HUES6 (cell line): ENCODE data around the gene TENM4.

Experiments used
- H3K27ac ChIP-seq: 2 replicates; pipeline ENCODE4 v1.7.0; 2013; ENCODE audit warnings: low read depth, mild to moderate bottlenecking, low read length, inconsistent platforms
- H3K27me3 ChIP-seq: 2 replicates; pipeline ENCODE4 v1.6.1; 2013; ENCODE audit warnings: low read length; ENCODE audit not compliant: control insufficient read depth, insufficient read depth
- H3K36me3 ChIP-seq: 2 replicates; pipeline ENCODE4 v1.6.1; 2013; ENCODE audit warnings: low read length; ENCODE audit not compliant: control insufficient read depth, insufficient read depth
- H3K4me1 ChIP-seq: 2 replicates; pipeline ENCODE4 v1.6.1; 2013; ENCODE audit warnings: low read length; ENCODE audit not compliant: control insufficient read depth, insufficient read depth
- H3K4me3 ChIP-seq: 2 replicates; pipeline ENCODE4 v1.5.1; 2013; ENCODE audit warnings: low read depth, low read length
- H3K9ac ChIP-seq: one replicate; pipeline ENCODE4 v1.6.1; 2013; ENCODE audit warnings: mild to moderate bottlenecking, low read length
- H3K9me3 ChIP-seq: 2 replicates; pipeline ENCODE4 v1.6.1; 2013; ENCODE audit warnings: low read depth, low read length; ENCODE audit not compliant: control insufficient read depth, insufficient read depth

The TENM4 gene

GRCh38 chr11:79418241-79418640 lies 22.6 kb downstream of the TENM4 start:
- no peaks in the 10 kb centered on the region for H3K27me3 ChIP-seq

GRCh38 chr11:79417069-79417920 lies 23.5 kb downstream of the TENM4 start:
- H3K4me1 ChIP-seq, result peaks cover 27% of the 10 kb centered on the region
- no peaks in the 10 kb centered on the region for H3K27me3 ChIP-seq
- H3K27ac ChIP-seq, result no peak overlapping the region
- peaks cover 6% of the 10 kb centered on the region; the same call in 1 of the 2 replicates for H3K9me3 ChIP-seq
- H3K36me3 ChIP-seq, result no peaks in the 10 kb centered on the region
- H3K9ac ChIP-seq, result no peak overlapping the region
- H3K4me3 ChIP-seq, result no peak overlapping the region

More at GRCh38 chr11:79418241-79418640, 22.6 kb downstream of the TENM4 start:
- no peak overlapping the region for H3K27ac ChIP-seq
- no peak overlapping the region for H3K4me3 ChIP-seq
- peaks cover 6% of the 10 kb centered on the region; the same call in 1 of the 2 replicates for H3K9me3 ChIP-seq
- H3K36me3 ChIP-seq, result no peaks in the 10 kb centered on the region
- peaks cover 28% of the 10 kb centered on the region; the same call in 1 of the 2 replicates for H3K4me1 ChIP-seq
- H3K9ac ChIP-seq, result no peak overlapping the region

GRCh38 chr11:79415912-79416311 lies 24.9 kb downstream of the TENM4 start:
- Histone ChIP-seq H3K9ac (no peak overlapping the region), H3K4me3 (no peak overlapping the region), H3K27me3 (no peaks in the 10 kb centered on the region), H3K36me3 (no peaks in the 10 kb centered on the region), H3K9me3 (peaks cover 6% of the 10 kb centered on the region; the same call in 1 of the 2 replicates), H3K27ac (no peak overlapping the region), H3K4me1 (peaks cover 22% of the 10 kb centered on the region)

- Histone ChIP-seq H3K9me3 (peaks cover 6% of the 10 kb centered on the region; the same call in 1 of the 2 replicates), H3K27ac (no peak overlapping the region), H3K4me1 (peaks cover 19% of the 10 kb centered on the region), H3K4me3 (no peak overlapping the region), H3K27me3 (no peaks in the 10 kb centered on the region), H3K36me3 (no peaks in the 10 kb centered on the region), H3K9ac (no peak overlapping the region)
These were observed 25.4 kb downstream of the TENM4 start for GRCh38 chr11:79415411-79415810.

GRCh38 chr11:79414644-79415317 lies 26.0 kb downstream of the TENM4 start:
- H3K9ac ChIP-seq, result no peak overlapping the region
- H3K36me3 ChIP-seq, result no peaks in the 10 kb centered on the region
- peaks cover 15% of the 10 kb centered on the region for H3K4me1 ChIP-seq
- no peak overlapping the region for H3K27ac ChIP-seq
- no peaks in the 10 kb centered on the region for H3K27me3 ChIP-seq
- H3K4me3 ChIP-seq, result no peak overlapping the region
- peaks cover 6% of the 10 kb centered on the region; the same call in 1 of the 2 replicates for H3K9me3 ChIP-seq

- no peak overlapping the region for H3K27ac ChIP-seq
- no peak overlapping the region for H3K9ac ChIP-seq
- H3K36me3 ChIP-seq, result no peaks in the 10 kb centered on the region
- peaks cover 6% of the 10 kb centered on the region; the same call in 1 of the 2 replicates for H3K9me3 ChIP-seq
- no peak overlapping the region for H3K4me3 ChIP-seq
- H3K27me3 ChIP-seq, result no peaks in the 10 kb centered on the region
- peaks cover 8% of the 10 kb centered on the region for H3K4me1 ChIP-seq
These were observed 26.8 kb downstream of the TENM4 start for GRCh38 chr11:79414041-79414440.

- Histone ChIP-seq H3K9ac (no peak overlapping the region), H3K27ac (no peak overlapping the region), H3K4me1 (peaks cover 7% of the 10 kb centered on the region), H3K27me3 (no peaks in the 10 kb centered on the region), H3K4me3 (no peak overlapping the region), H3K9me3 (peaks cover 6% of the 10 kb centered on the region; the same call in 1 of the 2 replicates), H3K36me3 (no peaks in the 10 kb centered on the region)
These were observed 27.6 kb downstream of the TENM4 start for GRCh38 chr11:79413268-79413667.

GRCh38 chr11:79412761-79413160 lies 28.1 kb downstream of the TENM4 start:
- Histone ChIP-seq H3K9ac (no peak overlapping the region), H3K4me1 (peaks cover 7% of the 10 kb centered on the region), H3K27me3 (no peaks in the 10 kb centered on the region), H3K4me3 (no peak overlapping the region), H3K9me3 (peaks cover 6% of the 10 kb centered on the region; the same call in 1 of the 2 replicates), H3K36me3 (no peaks in the 10 kb centered on the region), H3K27ac (no peak overlapping the region)

- H3K27ac ChIP-seq, result no peak overlapping the region
These were observed 31.5 kb downstream of the TENM4 start for GRCh38 chr11:79409330-79409729.

GRCh38 chr11:79406376-79406775 lies 34.5 kb downstream of the TENM4 start:
- Histone ChIP-seq H3K4me3 (no peak overlapping the region), H3K9ac (no peak overlapping the region), H3K9me3 (no peaks in the 10 kb centered on the region), H3K27me3 (no peaks in the 10 kb centered on the region), H3K27ac (no peak overlapping the region), H3K4me1 (peaks cover 2% of the 10 kb centered on the region; the same call in 1 of the 2 replicates), H3K36me3 (no peaks in the 10 kb centered on the region)

More at GRCh38 chr11:79409330-79409729, 31.5 kb downstream of the TENM4 start:
- H3K4me3 ChIP-seq, result no peak overlapping the region
- H3K27me3 ChIP-seq, result no peaks in the 10 kb centered on the region
- H3K4me1 ChIP-seq, result peaks cover 10% of the 10 kb centered on the region
- no peaks in the 10 kb centered on the region for H3K36me3 ChIP-seq
- H3K9me3 ChIP-seq, result no peaks in the 10 kb centered on the region
- no peak overlapping the region for H3K9ac ChIP-seq

GRCh38 chr11:79404806-79405205 lies 36.0 kb downstream of the TENM4 start:
- Histone ChIP-seq H3K36me3 (no peaks in the 10 kb centered on the region), H3K27ac (no peak overlapping the region), H3K4me1 (peaks cover 9% of the 10 kb centered on the region), H3K27me3 (no peaks in the 10 kb centered on the region), H3K9ac (no peak overlapping the region), H3K9me3 (no peaks in the 10 kb centered on the region), H3K4me3 (no peak overlapping the region)
